SK-N-SH treated with all-trans-retinoic acid at 6 μM for 48 hours (cell line): ENCODE measurements around the gene ZNF329.

Experiments used
- ATAC-seq: fragments of 200-7000 bp; cut with Tn5 transposase; 3 replicates; pipeline ENCODE4 v1.9.1; 2020; ENCODE audit warnings: mild to moderate bottlenecking, moderate library complexity
- ARNTL ChIP-seq: fragments of 450-650 bp; formaldehyde crosslinking; IDR thresholded peaks from 2 replicates; pipeline ENCODE4 v1.5.0; 2020; ENCODE audit warnings: low read depth, mild to moderate bottlenecking, moderate library complexity, borderline replicate concordance
- BACH2 ChIP-seq: fragments of 250-450 bp; sonication (Bioruptor Pico); IDR thresholded peaks from 2 replicates; pipeline ENCODE4 v1.9.0; 2021; ENCODE audit warnings: mild to moderate bottlenecking, borderline replicate concordance
- CREB5 ChIP-seq: fragments of 250-450 bp; sonication (Bioruptor Pico); IDR thresholded peaks from 2 replicates; pipeline ENCODE4 v1.5.1; 2020; ENCODE audit warnings: low read depth, mild to moderate bottlenecking, moderate library complexity
- CSRNP3 ChIP-seq: fragments of 250-450 bp; sonication (Bioruptor Pico); IDR thresholded peaks from 2 replicates; pipeline ENCODE4 v1.5.1; 2021; ENCODE audit warnings: mild to moderate bottlenecking, moderate library complexity
- ESRRG ChIP-seq: fragments of 250-450 bp; sonication (Bioruptor Pico); IDR thresholded peaks from 2 replicates; pipeline ENCODE4 v1.6.1; 2021; ENCODE audit warnings: mild to moderate bottlenecking
- GLIS3 ChIP-seq: fragments of 250-450 bp; sonication (Bioruptor Pico); IDR thresholded peaks from 2 replicates; pipeline ENCODE4 v1.5.0; 2020; ENCODE audit warnings: mild to moderate bottlenecking, moderate library complexity
- ISL1 ChIP-seq: fragments of 250-450 bp; sonication (Bioruptor Pico); IDR thresholded peaks from 2 replicates; pipeline ENCODE4 v2.1.2; 2022; ENCODE audit warnings: mild to moderate bottlenecking, moderate library complexity
- OSR1 ChIP-seq: fragments of 250-450 bp; sonication (Bioruptor Pico); IDR thresholded peaks from 2 replicates; pipeline ENCODE4 v1.8.0; 2022; ENCODE audit warnings: moderate library complexity, mild to moderate bottlenecking, inconsistent platforms
- PATZ1 ChIP-seq: fragments of 250-450 bp; sonication (Bioruptor Pico); IDR thresholded peaks from 2 replicates; pipeline ENCODE4 v1.8.0; 2020; ENCODE audit warnings: mild to moderate bottlenecking, moderate library complexity, borderline replicate concordance
- POU6F1 ChIP-seq: fragments of 250-450 bp; sonication (Bioruptor Pico); IDR thresholded peaks from 2 replicates; pipeline ENCODE4 v1.8.0; 2021; ENCODE audit warnings: low read depth, mild to moderate bottlenecking, moderate library complexity, borderline replicate concordance
- PPARA ChIP-seq: fragments of 250-450 bp; sonication (Bioruptor Pico); IDR thresholded peaks from 2 replicates; pipeline ENCODE4 v1.5.0; 2020; ENCODE audit warnings: mild to moderate bottlenecking, borderline replicate concordance
- SNAI2 ChIP-seq: fragments of 250-450 bp; sonication (Bioruptor Pico); IDR thresholded peaks from 2 replicates; pipeline ENCODE4 v1.5.0; 2020; ENCODE audit warnings: mild to moderate bottlenecking, moderate library complexity
- TCF4 ChIP-seq: fragments of 250-450 bp; sonication (Bioruptor Pico); IDR thresholded peaks from 2 replicates; pipeline ENCODE4 v1.8.0; 2021; ENCODE audit warnings: mild to moderate bottlenecking, moderate library complexity, borderline replicate concordance
- TOX ChIP-seq: fragments of 250-450 bp; sonication (Bioruptor Pico); IDR thresholded peaks from 2 replicates; pipeline ENCODE4 v1.8.0; 2021; ENCODE audit warnings: mild to moderate bottlenecking, moderate library complexity, borderline replicate concordance
- TSHZ2 ChIP-seq: fragments of 250-450 bp; sonication (Bioruptor Pico); IDR thresholded peaks from 2 replicates; pipeline ENCODE4 v1.5.0; 2020; ENCODE audit warnings: mild to moderate bottlenecking, moderate library complexity
- ZC3H10 ChIP-seq: fragments of 250-450 bp; sonication (Bioruptor Pico); IDR thresholded peaks from 2 replicates; pipeline ENCODE4 v1.5.1; 2021; ENCODE audit warnings: mild to moderate bottlenecking, moderate library complexity
- ZFP3 ChIP-seq: fragments of 250-450 bp; sonication (Bioruptor Pico); IDR thresholded peaks from 2 replicates; pipeline ENCODE4 v1.5.0; 2020; ENCODE audit warnings: mild to moderate bottlenecking, moderate library complexity
- ZFP30 ChIP-seq: fragments of 450-650 bp; formaldehyde crosslinking; IDR thresholded peaks from 2 replicates; pipeline ENCODE4 v1.5.0; 2022; ENCODE audit warnings: mild to moderate bottlenecking, moderate library complexity
- ZNF565 ChIP-seq: fragments of 450-650 bp; formaldehyde crosslinking; conservative IDR thresholded peaks from 2 replicates; pipeline ENCODE4 v1.5.0; 2020; ENCODE audit warnings: low read depth, mild to moderate bottlenecking, moderate library complexity
- ZNF70 ChIP-seq: fragments of 450-650 bp; formaldehyde crosslinking; IDR thresholded peaks from 2 replicates; pipeline ENCODE4 v1.5.0; 2020; ENCODE audit warnings: mild to moderate bottlenecking, moderate library complexity
- ZNF8 ChIP-seq: fragments of 450-650 bp; formaldehyde crosslinking; IDR thresholded peaks from 2 replicates; pipeline ENCODE4 v1.5.0; 2020; ENCODE audit warnings: mild to moderate bottlenecking, moderate library complexity

The ZNF329 gene

GRCh38 chr19:58095328-58095727 lies 55.3 kb downstream of the ZNF329 start:
- no peak for TF ChIP-seq TOX (CRISPR knock-in tag)
- no peak for TF ChIP-seq POU6F1
- TF ChIP-seq GLIS3 (CRISPR knock-in tag) = no peak
- no peak for TF ChIP-seq PPARA (CRISPR knock-in tag)
- no peak for TF ChIP-seq ZNF70 (CRISPR knock-in tag)
- TF ChIP-seq BACH2 = no peak
- TF ChIP-seq SNAI2 = no peak
- TF ChIP-seq CSRNP3 (CRISPR knock-in tag) = no peak
- TF ChIP-seq ZNF8 (CRISPR knock-in tag) = no peak
- TF ChIP-seq ISL1 (CRISPR knock-in tag) = no peak
- no peak for TF ChIP-seq ESRRG (CRISPR knock-in tag)
- TF ChIP-seq ZFP3 (CRISPR knock-in tag) = no peak
- no peak for TF ChIP-seq ZC3H10
- TF ChIP-seq ARNTL (CRISPR knock-in tag) = no peak
- TF ChIP-seq ZNF565 (CRISPR knock-in tag) = no peak
- no peak for ATAC-seq

- no peak for TF ChIP-seq GLIS3 (CRISPR knock-in tag)
- no peak for TF ChIP-seq ESRRG (CRISPR knock-in tag)
- no peak for TF ChIP-seq ZNF70 (CRISPR knock-in tag)
- TF ChIP-seq ZC3H10 = no peak
- TF ChIP-seq SNAI2 = no peak
- TF ChIP-seq ZFP30 = no peak
- no peak for TF ChIP-seq ZNF8 (CRISPR knock-in tag)
- TF ChIP-seq CREB5 (CRISPR knock-in tag) = no peak
- no peak for TF ChIP-seq TOX (CRISPR knock-in tag)
- TF ChIP-seq TSHZ2 (CRISPR knock-in tag) = no peak
- no peak for TF ChIP-seq TCF4 (CRISPR knock-in tag)
- no peak for TF ChIP-seq ZFP3 (CRISPR knock-in tag)
- TF ChIP-seq CSRNP3 (CRISPR knock-in tag) = no peak
- TF ChIP-seq PATZ1 (CRISPR knock-in tag) = no peak
- no peak for TF ChIP-seq OSR1
- TF ChIP-seq BACH2 = no peak
- no peak for TF ChIP-seq PPARA (CRISPR knock-in tag)
- no peak for TF ChIP-seq ZNF565 (CRISPR knock-in tag)
- ATAC-seq = no peak
Observed at GRCh38 chr19:58093071-58093470, 57.5 kb downstream of the ZNF329 start.
